DLD1 (cell line): ENCODE data around the gene YPEL5.

ENCODE experiments used
- in situ Hi-C: cut with HindIII; loops from 2 replicates; pipeline ENCODE4 v1.10.0; 2017; ENCODE audit warnings: low sequenced_read_pairs

Gene YPEL5

GRCh38 chr2:30201990-30202389 lies 55.2 kb downstream of the YPEL5 start:
- in situ Hi-C loops, result no loop called here

GRCh38 chr2:30203156-30203555 lies 56.3 kb downstream of the YPEL5 start:
- in situ Hi-C loops, result no loop called here

GRCh38 chr2:30204281-30204680 lies 57.5 kb downstream of the YPEL5 start:
- in situ Hi-C loops, result no loop called here

GRCh38 chr2:30205456-30205855 lies 58.6 kb downstream of the YPEL5 start:
- in situ Hi-C loops, result no loop called here

- in situ Hi-C loops, result no loop called here
These were observed 59.9 kb downstream of the YPEL5 start for GRCh38 chr2:30206461-30207430.

GRCh38 chr2:30208453-30208852 lies 61.6 kb downstream of the YPEL5 start:
- in situ Hi-C loops, result no loop called here

GRCh38 chr2:30209227-30209626 lies 62.4 kb downstream of the YPEL5 start:
- in situ Hi-C loops, result no loop called here
